Stimulated activated CD8-positive, alpha-beta memory T cell treated with anti-CD3 and anti-CD28 coated beads, Interleukin-4, amount 100 ng/mL, for 1 hour (primary cell): Measurements from ENCODE around the gene ACOT12.
"Not testable (repeated sequence)": the region's sequence is repeated elsewhere in the genome, so short reads cannot be mapped to it uniquely, and the experiment has no call there.

Source experiments
- DNase-seq, 2 donors: peaks; one replicate each; pipeline ENCODE4 v3.0.0-alpha.2; 2020; ENCODE audit warnings: low read depth in 2 of 2, low spot score in 1 of 2

The ACOT12 gene

DNA sequence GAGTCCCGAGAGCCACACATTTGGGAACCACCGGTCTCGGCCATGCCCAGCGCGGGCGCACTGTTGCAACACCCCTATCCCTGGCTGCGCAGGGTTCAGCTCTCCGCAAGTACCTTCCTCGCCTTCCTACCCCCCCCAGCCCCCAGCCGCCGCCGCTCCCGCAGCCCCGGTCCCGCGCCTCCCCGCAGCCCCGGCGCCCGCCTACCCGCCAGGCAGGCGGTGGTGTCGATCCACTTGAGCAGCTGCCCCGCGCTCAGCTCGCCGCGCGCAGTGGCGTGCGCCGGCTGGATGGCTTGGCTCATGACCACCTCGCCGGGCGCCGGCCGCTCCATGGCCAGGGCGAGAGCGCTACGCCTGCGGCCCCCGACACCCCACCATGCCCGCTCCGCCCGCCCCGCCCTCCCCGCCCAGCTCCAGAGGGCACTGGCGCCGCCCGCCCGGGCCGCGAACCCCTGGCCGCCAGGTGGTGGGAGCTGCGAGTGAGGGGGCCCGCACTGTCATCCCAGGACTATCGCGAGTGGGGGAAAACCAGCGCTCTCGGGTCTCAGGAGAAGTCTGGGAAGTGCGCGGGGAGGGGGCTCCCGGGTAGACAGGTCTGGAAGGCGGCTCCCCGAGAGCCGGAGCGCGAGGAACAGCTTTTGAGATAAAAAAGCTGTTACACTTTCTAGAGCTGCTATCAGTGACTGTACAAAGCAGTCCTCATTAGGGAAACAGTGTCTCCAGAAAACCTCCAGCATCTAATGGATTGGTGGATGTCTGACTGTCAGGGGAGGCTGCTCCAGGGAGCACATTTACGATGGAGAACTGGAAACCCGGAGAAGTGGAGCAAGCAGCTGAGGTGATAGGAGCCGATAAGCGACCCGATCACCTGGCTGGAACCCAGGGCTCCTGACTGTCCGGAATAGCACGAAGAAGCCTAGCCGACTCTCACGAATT is at the start of gene ACOT12:
TSS of gene ACOT12 (minus strand) at position 352 of the 936 bp plus-strand sequence. CDS start at position 332, 20 bp downstream.
- DNase-seq = no peak

DNA sequence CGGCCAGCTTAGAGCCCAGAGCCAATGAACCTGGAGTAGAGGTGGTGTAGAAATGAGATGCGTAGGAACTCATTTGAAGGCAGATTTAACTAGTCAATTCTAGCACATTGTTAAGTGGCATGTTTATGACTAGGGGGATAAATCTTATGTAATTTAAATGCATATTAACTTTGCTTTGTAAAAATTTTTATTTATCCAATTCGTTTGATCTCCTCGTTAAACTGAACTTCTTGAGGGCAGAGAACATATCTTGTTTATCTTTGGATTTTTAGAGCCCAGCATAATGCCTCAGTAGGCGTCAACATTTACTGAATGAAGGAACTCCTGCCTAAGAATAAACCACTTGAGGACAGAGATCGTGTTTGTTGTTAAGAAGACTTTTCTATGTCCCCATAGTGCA is 41.1 kb upstream of the ACOT12 start:
- no peak for DNase-seq

DNA sequence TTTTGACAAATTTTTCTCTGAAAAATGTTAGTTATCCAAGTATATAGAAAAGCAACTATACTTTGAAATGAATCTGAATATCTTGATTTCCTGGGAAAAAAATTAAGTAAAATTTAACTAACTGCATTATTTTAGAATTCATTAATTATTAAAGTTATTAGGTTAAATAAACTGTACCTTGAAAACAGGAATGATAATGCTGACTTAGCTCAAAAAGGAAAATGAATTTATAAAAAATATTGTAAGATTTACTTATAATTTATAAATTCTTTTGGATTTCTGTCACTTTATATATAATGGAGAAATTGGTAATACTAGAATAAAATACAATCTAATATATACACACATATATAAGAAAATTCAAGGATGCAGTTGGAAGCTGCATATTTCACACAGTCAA is 36.1 kb upstream of the ACOT12 start:
- no peak for DNase-seq

DNA sequence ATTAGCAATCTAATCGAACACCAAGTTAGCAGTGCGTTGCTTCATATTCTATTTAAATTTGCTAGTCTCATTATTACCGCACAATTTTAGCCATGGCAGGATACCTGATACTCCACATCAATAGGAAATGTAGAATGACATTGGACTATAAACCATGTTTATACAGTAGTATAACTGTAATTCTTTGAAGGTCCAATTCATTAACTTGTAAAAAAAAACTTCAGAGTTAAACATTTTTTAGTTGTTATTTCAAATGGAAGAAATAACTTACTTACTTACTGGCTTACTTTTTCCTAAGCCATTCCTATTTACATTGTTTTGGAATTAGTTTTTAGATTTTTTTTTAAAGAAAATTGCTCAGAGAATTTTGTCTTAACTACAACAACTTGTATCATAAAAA is 35.4 kb upstream of the ACOT12 start:
- DNase-seq = no peak

DNA sequence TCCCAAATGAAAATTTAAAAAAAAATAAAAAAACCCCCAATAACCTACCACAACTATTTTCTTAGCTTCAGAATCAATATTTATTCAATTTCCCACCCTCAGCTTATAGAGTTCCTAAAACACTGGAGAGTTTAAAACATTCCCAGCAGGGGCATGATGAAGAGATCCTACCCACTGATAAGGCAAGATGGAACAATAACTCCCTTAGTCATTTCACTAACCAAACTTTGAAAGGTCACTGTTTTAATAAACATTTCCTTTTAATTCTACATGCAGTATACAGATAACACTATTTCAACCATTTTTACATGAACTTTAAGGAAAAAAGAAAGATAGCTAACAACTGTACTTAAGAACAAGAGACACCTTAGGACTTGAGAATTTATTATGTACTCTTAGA is 34.9 kb upstream of the ACOT12 start:
- no peak for DNase-seq

DNA sequence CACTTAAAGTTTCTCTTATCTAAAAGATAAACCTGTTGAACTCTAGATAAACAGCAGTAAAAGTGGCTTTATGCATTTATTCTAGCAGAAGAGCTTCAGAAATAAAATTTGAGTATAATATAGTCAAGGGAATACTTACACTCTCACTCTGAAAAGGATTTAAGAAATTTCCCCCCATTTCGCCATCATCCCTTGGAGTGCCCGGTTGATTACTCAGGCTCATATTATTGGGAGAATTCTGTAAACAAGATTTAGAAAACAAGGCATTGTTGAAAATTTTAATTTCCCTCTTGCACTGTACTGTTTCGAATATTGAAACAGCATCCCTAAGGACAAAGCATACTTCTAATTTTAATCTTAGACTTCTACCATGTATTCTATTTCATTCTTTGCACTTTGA is 34.5 kb upstream of the ACOT12 start:
- DNase-seq = no peak

DNA sequence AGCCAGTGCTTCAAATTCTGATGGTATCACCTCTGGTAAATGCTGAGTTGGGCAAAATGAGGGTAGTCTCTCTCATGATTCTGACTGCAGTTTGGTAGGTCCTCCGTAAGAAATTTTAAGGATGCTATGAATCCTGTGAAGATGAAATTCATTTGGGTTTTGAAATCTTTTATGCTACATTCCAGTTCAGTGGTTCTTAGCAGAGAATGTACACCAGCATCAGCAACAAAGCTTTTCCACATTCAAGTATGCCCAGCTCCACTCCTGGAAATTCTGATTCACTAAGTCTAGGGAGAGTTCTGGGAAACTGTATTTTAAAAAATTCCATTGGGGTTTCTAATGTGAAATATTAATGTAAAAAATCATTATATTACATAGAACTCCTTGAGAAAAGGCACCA is 33.6 kb upstream of the ACOT12 start:
- DNase-seq = no peak

DNA sequence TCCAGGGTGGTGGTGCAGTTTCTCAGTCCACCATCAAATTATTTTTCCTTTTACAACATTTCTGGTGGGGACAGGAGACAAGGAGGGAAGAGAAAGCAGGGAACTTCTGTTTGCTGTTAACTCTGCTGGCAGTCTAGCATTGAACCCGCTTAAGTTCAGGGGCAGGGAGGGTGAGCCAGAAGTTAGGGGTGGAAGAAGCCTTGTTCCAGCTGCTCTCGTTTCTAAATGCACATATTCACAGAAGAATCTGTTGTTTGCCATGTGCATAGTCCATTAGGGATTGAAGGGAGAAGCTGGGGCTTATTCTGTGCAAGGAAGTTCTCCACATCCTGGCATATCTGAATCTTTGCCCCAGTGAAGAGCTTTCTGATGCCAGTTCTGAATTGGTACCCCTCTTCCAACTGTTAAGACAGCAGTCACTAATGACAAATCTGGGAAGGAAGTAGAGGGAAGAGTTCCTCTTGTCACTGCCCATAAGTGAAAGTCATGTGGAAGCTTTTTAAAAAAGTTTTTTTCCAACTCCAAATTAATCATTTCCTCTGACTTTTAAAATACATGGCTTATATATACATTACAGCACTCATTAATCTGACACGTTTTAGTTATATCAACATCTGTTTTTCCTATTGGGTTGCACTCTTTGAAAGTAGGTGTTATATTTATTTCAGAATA is 32.6 kb upstream of the ACOT12 start:
- DNase-seq = no peak

DNA sequence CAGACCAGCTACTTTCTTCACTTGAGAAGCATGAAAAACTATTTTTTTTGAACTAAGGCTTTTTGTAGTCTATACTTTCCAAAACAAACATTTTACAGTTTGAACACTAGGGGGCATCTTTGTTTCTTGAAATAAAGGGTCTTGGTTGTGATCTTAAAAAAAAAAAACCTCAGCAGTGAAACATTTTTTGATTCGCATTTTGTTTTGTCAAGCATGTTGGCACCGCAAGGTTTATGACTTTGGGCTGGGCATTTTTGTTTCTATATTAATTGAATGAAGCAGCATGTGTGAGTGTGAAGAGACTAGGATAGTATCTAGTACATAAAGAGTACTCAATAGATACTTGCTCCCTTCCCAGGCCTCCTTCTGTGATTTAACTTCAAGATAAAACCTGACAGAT is 31.6 kb upstream of the ACOT12 start:
- DNase-seq = no peak

DNA sequence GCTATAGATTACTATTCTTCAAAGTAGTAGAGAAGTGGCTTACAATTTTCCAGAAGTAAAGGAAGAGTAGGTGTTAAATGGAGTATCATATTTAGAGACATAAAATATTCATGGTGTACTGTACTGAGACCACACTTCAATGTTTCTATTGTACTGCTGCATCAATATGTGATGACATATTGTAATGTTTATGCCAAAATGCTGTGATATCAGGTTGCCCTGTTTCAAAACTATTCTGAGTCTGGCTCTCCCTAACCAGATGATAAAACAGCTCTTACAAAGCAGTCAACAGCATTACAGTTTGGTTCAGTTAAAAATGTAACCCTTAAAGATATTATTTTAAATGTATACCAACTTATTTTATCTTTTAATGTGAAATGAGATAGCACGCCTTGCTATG is 30.8 kb upstream of the ACOT12 start:
- no peak for DNase-seq

DNA sequence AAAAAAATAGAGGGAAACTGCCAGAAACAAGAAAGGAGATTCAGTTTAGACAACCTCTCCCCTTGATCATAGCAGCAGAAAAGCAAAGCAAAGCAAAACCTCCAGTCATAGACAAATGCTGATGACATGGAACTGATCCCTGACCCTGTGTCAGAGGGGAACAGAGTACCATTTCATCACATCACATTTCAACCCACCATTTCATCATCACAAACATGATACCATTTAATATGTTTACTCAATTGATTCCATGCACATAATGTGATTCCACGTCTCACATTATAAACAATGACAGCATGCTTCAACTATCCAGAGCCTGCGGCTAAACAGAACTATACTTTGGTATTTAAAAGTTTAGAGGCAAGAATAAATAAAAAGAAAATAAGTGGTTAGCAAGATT is 28.7 kb upstream of the ACOT12 start:
- no peak for DNase-seq

DNA sequence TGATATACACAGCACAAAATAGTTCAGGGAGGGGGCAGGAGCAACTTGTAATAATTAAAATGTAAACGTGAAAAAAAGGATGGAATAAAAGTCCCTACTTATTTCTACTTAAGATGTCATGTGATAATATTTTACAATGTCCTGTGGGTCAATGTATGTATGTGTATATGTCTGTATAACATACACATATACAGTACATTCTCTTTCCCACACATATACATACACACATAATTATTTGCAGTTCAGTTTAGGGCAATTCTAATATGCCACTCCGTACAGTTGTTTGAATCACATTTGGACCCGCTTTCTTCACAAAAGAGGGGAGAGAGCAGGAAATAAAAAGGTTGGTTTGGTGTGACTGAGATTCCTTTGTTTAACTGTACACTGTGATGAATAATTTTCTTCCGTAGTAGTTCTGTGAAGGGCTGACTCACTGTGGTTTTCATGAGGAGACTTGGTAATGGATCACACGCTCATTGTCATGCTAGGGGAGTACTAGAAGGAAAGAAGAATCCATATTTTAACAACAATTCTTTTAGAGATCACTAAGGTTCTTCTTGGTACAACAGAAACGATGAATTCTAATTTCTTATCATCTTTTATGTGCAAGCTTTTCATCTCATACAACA is 26.2 kb upstream of the ACOT12 start:
- no peak for DNase-seq

DNA sequence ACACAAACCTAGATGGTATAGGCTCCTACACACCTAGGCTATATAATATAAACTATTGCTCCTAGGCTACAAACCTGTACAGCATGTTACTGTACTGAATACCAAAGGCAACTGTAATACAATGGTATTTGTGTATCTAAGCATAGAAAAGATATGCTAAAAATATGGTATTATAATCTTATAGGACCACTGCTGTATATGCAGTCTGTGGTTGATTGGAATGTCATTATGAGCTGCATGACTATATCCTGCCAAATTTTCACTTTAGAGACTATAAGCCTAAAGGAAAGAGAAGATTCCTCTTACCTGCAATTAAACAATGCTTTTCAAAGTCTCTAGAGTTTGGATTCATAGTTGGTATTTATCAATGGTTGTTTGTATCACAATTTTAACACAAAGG is 24.7 kb upstream of the ACOT12 start:
- DNase-seq = no peak

DNA sequence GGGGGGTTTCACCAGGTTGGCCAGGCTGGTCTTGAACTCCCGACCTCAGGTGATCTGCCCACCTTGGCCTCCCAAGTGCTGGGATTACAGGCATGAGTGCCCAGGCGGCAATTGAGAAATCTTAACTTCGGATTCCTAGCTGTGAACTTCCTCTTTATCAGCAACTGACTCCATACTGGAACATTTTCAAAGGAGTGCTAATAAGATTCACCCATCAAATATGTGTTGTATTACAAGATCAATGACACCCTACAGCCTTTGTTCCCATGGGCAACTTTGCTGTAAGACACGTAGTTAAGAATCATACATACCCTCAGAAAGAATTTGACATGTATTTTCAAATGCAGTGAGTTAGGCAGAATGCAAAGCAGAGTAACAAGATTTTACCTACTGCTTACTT is 23.1 kb upstream of the ACOT12 start:
- DNase-seq = no peak

DNA sequence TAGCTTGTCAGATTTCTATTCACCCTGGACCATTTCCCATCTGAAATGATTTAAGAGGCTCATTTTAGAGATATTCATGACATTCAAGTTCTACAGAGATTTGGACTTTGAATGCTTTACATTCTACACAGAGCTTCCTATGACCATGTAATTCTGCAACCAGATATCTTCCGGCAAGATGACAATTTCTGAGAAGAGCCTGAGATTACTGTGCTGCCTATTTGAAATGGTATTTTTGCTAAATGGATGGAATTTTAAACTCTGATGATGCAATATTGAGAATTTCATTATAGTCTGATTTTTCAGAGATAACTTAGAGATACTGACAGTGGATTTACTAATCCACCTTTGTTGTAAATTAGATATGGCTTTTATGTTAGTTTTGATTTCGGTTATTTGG is 16.0 kb upstream of the ACOT12 start:
- no peak for DNase-seq

DNA sequence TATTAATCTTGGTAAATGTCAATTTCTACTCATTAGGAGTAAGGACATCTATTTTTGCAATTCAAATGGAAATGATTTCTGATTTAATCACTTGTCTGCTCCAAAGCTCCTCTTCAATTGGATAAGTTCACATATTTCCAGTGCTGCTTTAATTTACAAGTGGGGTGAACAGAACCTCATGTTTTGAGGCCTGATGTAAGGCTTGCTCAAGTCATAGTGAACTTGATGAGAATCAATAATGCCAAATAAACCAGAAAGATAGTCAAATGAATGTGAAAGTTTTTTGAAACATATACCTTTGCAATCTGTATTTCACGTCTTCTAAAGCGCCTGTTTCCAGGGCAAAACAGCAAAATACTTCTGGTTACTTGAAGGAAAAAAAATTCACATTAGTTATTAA is 15.4 kb upstream of the ACOT12 start:
- DNase-seq = no peak

DNA sequence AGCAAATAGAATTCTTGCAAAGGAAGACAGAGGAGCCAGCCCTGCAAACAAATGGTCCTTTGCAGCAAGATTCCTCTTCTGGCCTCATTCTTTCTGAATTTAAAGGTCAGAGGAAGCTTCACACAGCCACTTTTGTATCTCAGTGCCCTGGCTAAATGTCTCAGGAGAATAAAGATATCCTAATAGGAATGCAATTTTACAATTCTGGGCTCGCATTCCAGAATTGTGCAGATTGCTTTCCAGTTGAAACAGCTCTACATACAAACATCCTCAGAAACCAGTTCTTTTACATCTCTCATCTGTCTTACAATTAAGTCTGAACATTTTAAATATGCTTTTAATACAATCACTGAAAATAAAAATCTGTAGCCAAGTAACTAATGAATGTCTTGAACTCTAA is 14.6 kb upstream of the ACOT12 start:
- DNase-seq = no peak

DNA sequence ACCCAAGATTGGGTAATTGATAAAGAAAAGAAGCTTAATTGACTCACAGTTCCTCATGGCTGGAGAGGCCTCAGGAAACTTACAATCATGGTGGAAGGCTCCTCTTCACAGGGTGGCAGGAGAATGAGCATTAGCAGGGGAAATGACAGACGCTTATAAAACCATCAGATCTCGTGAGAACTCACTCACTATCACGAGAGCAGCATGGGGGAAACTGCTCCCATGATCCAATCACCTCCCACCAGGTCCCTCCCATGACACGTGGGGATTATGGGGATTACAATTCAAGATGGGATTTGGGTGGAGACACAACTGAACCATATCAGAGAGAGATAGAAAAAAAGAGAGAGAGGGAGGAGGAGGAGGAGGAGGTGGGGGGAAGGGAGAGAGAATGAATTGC is 13.9 kb upstream of the ACOT12 start:
- not testable (repeated sequence) for DNase-seq

DNA sequence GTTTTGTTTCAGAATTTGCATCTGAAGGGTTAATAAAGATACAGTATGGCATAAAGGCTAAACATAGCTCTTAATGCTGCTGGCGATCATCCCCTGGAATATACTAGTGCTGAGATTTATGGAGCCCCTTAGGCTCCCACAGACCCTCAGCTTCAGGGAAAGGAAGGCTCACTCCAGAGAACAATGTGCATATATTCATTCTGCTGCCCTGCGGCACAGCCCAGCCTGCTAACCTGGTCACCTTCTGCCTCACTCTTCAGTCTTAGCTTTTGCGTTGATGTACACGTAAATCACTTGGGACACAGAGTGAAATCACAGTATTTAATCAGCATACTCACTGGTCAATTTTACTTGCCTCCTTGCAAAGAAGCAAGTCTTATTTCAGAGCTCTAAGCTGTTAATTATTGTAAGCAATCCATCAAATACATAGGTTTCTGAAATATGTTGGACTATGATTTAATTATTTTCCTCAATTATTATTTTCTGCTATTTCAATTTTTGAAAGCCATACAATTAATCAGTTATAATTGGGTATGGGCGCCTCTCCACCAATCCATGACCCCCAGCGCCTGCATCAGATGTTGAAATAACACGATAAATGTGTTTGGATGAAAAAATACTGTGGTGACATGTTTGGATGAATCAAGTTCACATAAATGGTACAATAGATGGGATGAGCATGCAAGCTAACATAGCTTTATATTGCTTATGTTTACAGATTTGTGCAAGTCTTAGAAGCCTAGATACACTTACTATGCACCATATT is 11.4 kb upstream of the ACOT12 start:
- DNase-seq = no peak

DNA sequence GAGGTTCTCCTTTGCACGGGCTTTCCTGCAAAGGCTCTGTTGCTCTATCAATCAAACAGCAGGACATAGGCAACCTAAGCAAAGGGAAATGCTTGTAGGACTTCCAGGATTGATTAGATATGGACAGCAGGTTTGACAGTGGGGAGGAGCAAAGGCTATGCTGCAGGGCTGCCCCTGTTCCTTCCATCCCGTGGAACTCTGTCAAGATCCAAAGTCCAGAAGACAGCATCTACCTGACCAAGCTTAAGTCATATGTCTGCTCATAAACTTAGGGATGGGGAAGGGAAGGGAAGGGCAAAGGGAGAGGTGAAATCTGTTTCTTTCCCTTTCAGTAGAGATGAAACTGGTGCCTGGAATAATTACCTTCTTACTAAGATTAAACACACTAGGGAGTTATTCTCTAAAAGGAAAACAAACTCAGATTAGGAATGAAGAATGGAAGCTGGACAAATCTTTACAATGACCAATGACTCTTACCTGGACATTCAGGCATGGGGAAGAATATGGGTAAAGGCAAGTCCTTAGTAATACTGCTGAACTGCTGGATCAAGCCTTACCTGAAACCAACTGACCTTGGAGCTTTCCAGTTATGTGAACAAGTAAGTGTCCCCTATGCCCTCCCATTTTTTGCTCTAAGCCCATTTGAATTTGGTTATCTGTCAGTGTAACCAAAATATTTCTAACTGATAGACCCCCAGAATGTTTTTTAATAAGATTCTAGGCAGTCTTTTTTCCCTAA is 8.4 kb upstream of the ACOT12 start:
- DNase-seq = no peak

DNA sequence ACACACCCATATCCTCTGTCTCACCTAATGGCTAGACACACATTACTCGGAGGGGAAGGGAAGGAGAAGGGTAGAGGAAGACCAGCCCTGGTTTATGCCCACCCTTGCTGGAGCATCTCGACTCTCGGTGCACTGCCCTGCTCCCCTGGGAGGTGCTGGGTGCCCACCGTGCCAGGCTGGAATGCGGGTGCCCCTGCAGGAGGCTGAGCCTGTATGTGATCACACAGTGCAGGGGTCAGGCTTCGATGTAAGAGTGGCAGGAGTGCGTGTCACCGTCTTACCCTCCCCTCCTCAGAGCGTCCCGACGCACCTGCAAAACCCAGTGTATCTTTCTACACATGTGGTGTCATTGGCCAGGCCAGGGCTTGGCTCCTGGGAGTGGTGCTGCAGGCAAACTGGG is 7.3 kb upstream of the ACOT12 start:
- DNase-seq = no peak
